Mesenchymal stem cell (in vitro differentiated cells and primary cell): ENCODE results near the gene SULT4A1.

Experiments used
- DNase-seq: peaks from one replicate; pipeline ENCODE4 v3.0.0-alpha.2; 2013
- H2AFZ ChIP-seq: one replicate; pipeline ENCODE4 v1.6.1; 2013; ENCODE audit warnings: low read depth, mild to moderate bottlenecking, control low read depth, inconsistent platforms, low read length, moderate library complexity
- H2AK5ac ChIP-seq: 2 replicates; pipeline ENCODE4 v1.6.1; 2013; ENCODE audit warnings: low read length, moderate library complexity, mild to moderate bottlenecking, inconsistent platforms; ENCODE audit not compliant: severe bottlenecking
- H2BK120ac ChIP-seq: one replicate; pipeline ENCODE4 v1.6.1; 2013; ENCODE audit warnings: low read depth, mild to moderate bottlenecking, inconsistent platforms, low read length, moderate library complexity
- H2BK12ac ChIP-seq, 2 experiments: one replicate each; pipeline ENCODE4 v1.6.1; 2013; ENCODE audit warnings: inconsistent platforms in 2 of 2, low read length in 2 of 2, mild to moderate bottlenecking in 2 of 2, moderate library complexity in 2 of 2, control low read depth in 1 of 2
- H2BK15ac ChIP-seq: one replicate; pipeline ENCODE4 v1.6.1; 2013; ENCODE audit warnings: mild to moderate bottlenecking, low read depth, inconsistent platforms; ENCODE audit not compliant: poor library complexity, severe bottlenecking
- H2BK5ac ChIP-seq: 2 replicates; pipeline ENCODE4 v1.6.1; 2013; ENCODE audit warnings: low read depth, mild to moderate bottlenecking, low read length, control low read depth, inconsistent platforms; ENCODE audit not compliant: poor library complexity, severe bottlenecking
- H3K14ac ChIP-seq, 2 experiments: one replicate each; pipeline ENCODE4 v1.6.1; 2013; ENCODE audit warnings: inconsistent platforms in 2 of 2, low read length in 2 of 2, control low read depth in 1 of 2, mild to moderate bottlenecking in 1 of 2, moderate library complexity in 1 of 2
- H3K18ac ChIP-seq, 2 experiments: one replicate each; pipeline ENCODE4 v1.6.1; 2013; ENCODE audit warnings: inconsistent platforms in 2 of 2, low read length in 2 of 2, control low read depth in 1 of 2, low read depth in 1 of 2, mild to moderate bottlenecking in 1 of 2
- H3K23ac ChIP-seq, 2 experiments: one replicate each; pipeline ENCODE4 v1.6.1; 2013; ENCODE audit warnings: inconsistent platforms in 2 of 2, low read length in 2 of 2, mild to moderate bottlenecking in 2 of 2, moderate library complexity in 2 of 2, control low read depth in 1 of 2
- H3K27ac ChIP-seq: 2 replicates; pipeline ENCODE4 v1.5.1; 2013; ENCODE audit warnings: mild to moderate bottlenecking, moderate library complexity, low read length, control low read depth, inconsistent platforms; ENCODE audit not compliant: poor library complexity, severe bottlenecking
- H3K27me3 ChIP-seq, 2 experiments: 2 replicates each; pipeline versions ENCODE4 v1.6.1 to v1.7.0; 2013; ENCODE audit warnings: low read length in 2 of 2, mild to moderate bottlenecking in 2 of 2, moderate library complexity in 2 of 2, control low read depth in 1 of 2, inconsistent platforms in 1 of 2; ENCODE audit not compliant: control insufficient read depth in 1 of 2, insufficient read depth in 1 of 2
- H3K36me3 ChIP-seq, 2 experiments: 2 replicates each; pipeline versions ENCODE4 v1.6.1 to v1.7.0; 2013; ENCODE audit warnings: low read length in 2 of 2, control low read depth in 1 of 2, inconsistent platforms in 1 of 2, low read depth in 1 of 2, mild to moderate bottlenecking in 1 of 2; ENCODE audit not compliant: insufficient read depth in 2 of 2, control insufficient read depth in 1 of 2
- H3K4ac ChIP-seq, 2 experiments: one replicate each; pipeline ENCODE4 v1.6.1; 2013; ENCODE audit warnings: inconsistent platforms in 2 of 2, low read length in 2 of 2, mild to moderate bottlenecking in 2 of 2, moderate library complexity in 2 of 2, control low read depth in 1 of 2, low read depth in 1 of 2
- H3K4me1 ChIP-seq: 2 replicates; pipeline ENCODE4 v1.6.1; 2013; ENCODE audit warnings: low read depth, low read length, control low read depth; ENCODE audit not compliant: control insufficient read depth, insufficient read depth
- H3K4me2 ChIP-seq: 2 replicates; pipeline ENCODE4 v1.6.1; 2013; ENCODE audit warnings: low read length, mild to moderate bottlenecking, inconsistent platforms; ENCODE audit not compliant: poor library complexity, severe bottlenecking
- H3K4me3 ChIP-seq, 2 experiments: 2 replicates each; pipeline versions ENCODE4 v1.5.1 to v1.7.0; 2013; ENCODE audit warnings: low read length in 2 of 2, mild to moderate bottlenecking in 2 of 2, control low read depth in 1 of 2, low read depth in 1 of 2; ENCODE audit not compliant: insufficient read depth in 1 of 2
- H3K79me1 ChIP-seq: replicated peaks from 2 replicates; pipeline ENCODE4 v1.6.1; 2013; ENCODE audit warnings: mild to moderate bottlenecking, control low read depth, low read length, inconsistent platforms; ENCODE audit not compliant: poor library complexity, severe bottlenecking
- H3K9ac ChIP-seq: 2 replicates; pipeline ENCODE4 v1.7.0; 2013; ENCODE audit warnings: mild to moderate bottlenecking, low read length, moderate library complexity
- H3K9me3 ChIP-seq: 2 replicates; pipeline ENCODE4 v1.7.0; 2013; ENCODE audit warnings: mild to moderate bottlenecking, low read length; ENCODE audit not compliant: control insufficient read depth
- H4K8ac ChIP-seq: one replicate; pipeline ENCODE4 v1.6.1; 2013; ENCODE audit warnings: inconsistent platforms, mild to moderate bottlenecking, low read length, moderate library complexity
- H4K91ac ChIP-seq: one replicate; pipeline ENCODE4 v1.6.1; 2013; ENCODE audit warnings: mild to moderate bottlenecking, low read length, inconsistent platforms
- WGBS: methylation state at CpG from one replicate; pipeline ENCODE4 v1.1.7; 2013; ENCODE audit warnings: mixed read lengths; 5-methylcytosine and 5-hydroxymethylcytosine counted together

Gene SULT4A1

DNA sequence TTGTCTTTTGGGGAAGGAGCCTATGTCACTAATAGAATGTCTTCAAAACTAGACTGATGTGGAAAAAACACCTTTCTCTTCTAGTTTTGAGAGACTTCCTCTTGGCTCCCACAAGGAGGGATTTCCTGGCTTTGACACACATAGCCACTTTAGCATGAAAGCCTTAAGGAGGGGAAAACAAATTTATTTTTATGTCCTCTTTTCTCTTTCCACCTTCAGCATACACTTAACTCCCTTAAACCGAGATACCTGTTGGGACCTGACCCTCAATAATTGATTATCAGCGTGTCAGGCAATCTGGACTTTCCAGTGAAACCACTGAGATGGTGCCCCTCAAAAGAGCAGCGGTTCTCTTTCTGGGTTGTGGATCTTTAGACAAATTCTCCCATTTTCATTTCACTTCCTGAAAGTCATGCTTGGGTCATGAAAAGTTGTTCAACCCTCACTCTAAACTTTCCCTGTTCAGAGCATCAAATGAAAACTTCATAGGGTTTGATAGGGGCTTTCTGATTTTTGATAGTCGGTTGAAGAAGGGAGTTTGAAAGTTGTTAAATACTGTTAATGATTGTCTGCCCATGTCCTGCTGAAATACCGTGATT, 59.3 kb downstream of the SULT4A1 start:
- Histone ChIP-seq H3K4ac (no peak overlapping the region), H3K27me3 (no peaks in the 10 kb centered on the region), H3K79me1 (no peaks in the 10 kb centered on the region), H3K36me3 (no peaks in the 10 kb centered on the region), H3K18ac (no peak overlapping the region), H3K4me2 (no peak overlapping the region), H3K14ac (no peak overlapping the region), H2BK12ac (no peak overlapping the region), H3K9me3 (peaks cover 25% of the 10 kb centered on the region), H3K4me3 (no peak overlapping the region), H3K4me1 (peaks cover 3% of the 10 kb centered on the region), H2AFZ (no peak overlapping the region), H3K27ac (no peak overlapping the region), H2BK120ac (no peak overlapping the region), H3K23ac (no peak overlapping the region), H4K91ac (no peak overlapping the region), H4K8ac (no peak overlapping the region), H2BK15ac (no peak overlapping the region), H2AK5ac (no peak overlapping the region), H3K9ac (no peak overlapping the region), H2BK5ac (no peak overlapping the region)
- 60% methylated on average over 4 of the region's 5 CpGs for WGBS
- no peak for DNase-seq

DNA sequence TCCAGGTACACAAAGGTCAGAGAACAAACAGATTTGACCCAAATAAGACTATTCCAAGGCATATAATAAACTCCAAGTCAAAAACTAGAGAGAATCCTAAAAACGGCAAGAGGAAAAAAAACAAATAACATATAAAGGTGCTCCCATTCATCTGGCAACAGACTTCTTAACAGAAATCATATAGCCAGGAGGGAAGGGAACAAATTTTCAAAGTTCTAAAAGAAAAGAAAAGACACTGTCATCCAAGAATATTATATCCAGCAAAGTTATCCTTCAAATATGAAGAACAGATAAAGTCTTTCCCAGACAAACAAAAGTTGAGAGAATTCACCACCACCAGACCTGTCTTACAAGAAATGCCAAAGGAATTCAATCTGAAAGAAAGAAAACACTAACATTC, 61.3 kb downstream of the SULT4A1 start:
- H3K9ac ChIP-seq = no peak overlapping the region
- H3K4me2 ChIP-seq = no peak overlapping the region
- no peak overlapping the region for H3K4me3 ChIP-seq
- no peak overlapping the region for H2BK120ac ChIP-seq
- no CpG with 5 or more reads among the region's 1 CpG for WGBS
- H2AFZ ChIP-seq = no peak overlapping the region
- H3K18ac ChIP-seq = no peak overlapping the region
- H4K8ac ChIP-seq = no peak overlapping the region
- no peak overlapping the region for H2BK12ac ChIP-seq
- DNase-seq = no peak
- H3K79me1 ChIP-seq = no peaks in the 10 kb centered on the region
- no peak overlapping the region for H2AK5ac ChIP-seq
- H2BK15ac ChIP-seq = no peak overlapping the region
- peaks cover 25% of the 10 kb centered on the region for H3K9me3 ChIP-seq
- H4K91ac ChIP-seq = no peak overlapping the region
- peaks cover 3% of the 10 kb centered on the region for H3K4me1 ChIP-seq
- H3K14ac ChIP-seq = no peak overlapping the region
- no peak overlapping the region for H2BK5ac ChIP-seq
- no peak overlapping the region for H3K4ac ChIP-seq
- no peaks in the 10 kb centered on the region for H3K36me3 ChIP-seq
- H3K23ac ChIP-seq = no peak overlapping the region
- H3K27ac ChIP-seq = no peak overlapping the region
- H3K27me3 ChIP-seq = no peaks in the 10 kb centered on the region

GRCh38 chr22:43798492-43798891, 63.8 kb downstream of the SULT4A1 start:
- Histone ChIP-seq H2BK12ac (no peak overlapping the region), H3K14ac (no peak overlapping the region), H3K4ac (no peak overlapping the region), H3K18ac (no peak overlapping the region), H2BK5ac (no peak overlapping the region), H2AFZ (no peak overlapping the region), H3K9ac (no peak overlapping the region), H3K4me3 (no peak overlapping the region), H3K27me3 (no peaks in the 10 kb centered on the region), H3K4me1 (peaks cover 3% of the 10 kb centered on the region), H3K9me3 (peaks cover 25% of the 10 kb centered on the region), H3K4me2 (no peak overlapping the region), H3K36me3 (no peaks in the 10 kb centered on the region), H3K27ac (no peak overlapping the region), H2BK120ac (no peak overlapping the region), H4K91ac (no peak overlapping the region), H2AK5ac (no peak overlapping the region), H2BK15ac (no peak overlapping the region), H4K8ac (no peak overlapping the region), H3K79me1 (no peaks in the 10 kb centered on the region), H3K23ac (no peak overlapping the region)
- DNase-seq = no peak
- 83% methylated on average over 3 of the region's 5 CpGs for WGBS

- H4K8ac ChIP-seq = no peak overlapping the region
- no peak overlapping the region for H2AFZ ChIP-seq
- H3K27ac ChIP-seq = no peak overlapping the region
- H2AK5ac ChIP-seq = no peak overlapping the region
- no peak overlapping the region for H3K4ac ChIP-seq
- H3K4me1 ChIP-seq = peaks cover 3% of the 10 kb centered on the region
- peaks cover 20% of the 10 kb centered on the region for H3K9me3 ChIP-seq
- no peak overlapping the region for H3K18ac ChIP-seq
- no peaks in the 10 kb centered on the region for H3K36me3 ChIP-seq
- no peak overlapping the region for H2BK12ac ChIP-seq
- no peaks in the 10 kb centered on the region for H3K27me3 ChIP-seq
- H3K4me3 ChIP-seq = no peak overlapping the region
- no peak overlapping the region for H2BK120ac ChIP-seq
- no peak overlapping the region for H3K9ac ChIP-seq
- no peak overlapping the region for H3K14ac ChIP-seq
- H4K91ac ChIP-seq = no peak overlapping the region
- WGBS = 79% methylated on average over 8 of the region's 8 CpGs
- H2BK15ac ChIP-seq = no peak overlapping the region
- H3K79me1 ChIP-seq = no peaks in the 10 kb centered on the region
- no peak overlapping the region for H3K4me2 ChIP-seq
- no peak overlapping the region for H2BK5ac ChIP-seq
- H3K23ac ChIP-seq = no peak overlapping the region
- peak; percentile 15 for DNase-seq
Observed at GRCh38 chr22:43796567-43796966, 65.7 kb downstream of the SULT4A1 start.
